NCI-H2227 (cell line): ENCODE measurements around the gene CTIF.

Experiments
- DNase-seq: peaks from one replicate; lab custom pipeline; 2025; ENCODE audit not compliant: unreplicated experiment; lab: John Stamatoyannopoulos, UW

CTIF gene

DNA sequence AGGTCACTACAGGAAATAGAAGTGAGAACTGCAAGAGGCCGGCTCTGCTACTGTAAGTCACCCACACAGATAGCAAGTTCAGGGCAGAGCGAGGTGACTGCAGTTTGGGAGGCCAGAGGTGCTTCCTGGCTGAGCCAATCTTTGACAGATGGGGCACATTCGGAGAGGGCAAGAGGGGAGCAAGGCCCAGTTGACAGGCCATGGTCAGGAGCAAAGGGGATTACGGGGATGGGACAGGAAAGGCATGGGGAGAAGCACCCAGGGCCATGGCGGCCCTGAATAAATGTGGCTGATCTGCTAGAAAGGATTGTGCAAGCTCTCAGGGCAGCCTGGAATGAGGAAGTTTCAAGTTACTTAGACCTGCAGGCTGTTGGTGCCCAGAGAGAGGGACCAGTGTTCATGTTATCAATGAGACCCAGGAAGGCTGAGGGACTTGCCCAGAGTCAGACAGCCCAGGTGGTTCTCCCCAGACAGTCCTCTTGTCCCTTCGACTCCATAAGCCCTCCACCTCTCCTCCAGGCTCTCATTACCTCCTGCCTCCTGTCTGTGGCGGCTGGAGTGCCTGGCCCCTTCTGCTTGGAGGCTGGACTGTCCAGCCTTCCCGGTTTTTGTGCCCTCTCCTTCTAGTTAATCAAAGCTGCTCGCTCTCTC, 123.3 kb downstream of the CTIF start:
- DNase-seq, result no peak

GRCh38 chr18:48663096-48663930, 124.5 kb downstream of the CTIF start:
- no peak for DNase-seq

GRCh38 chr18:48663931-48664847, 125.4 kb downstream of the CTIF start:
- DNase-seq, result peak; percentile 54

GRCh38 chr18:48665654-48666053, 126.8 kb downstream of the CTIF start:
- no peak for DNase-seq

- DNase-seq, result no peak
Observed at GRCh38 chr18:48666613-48667012, 127.8 kb downstream of the CTIF start.

DNA sequence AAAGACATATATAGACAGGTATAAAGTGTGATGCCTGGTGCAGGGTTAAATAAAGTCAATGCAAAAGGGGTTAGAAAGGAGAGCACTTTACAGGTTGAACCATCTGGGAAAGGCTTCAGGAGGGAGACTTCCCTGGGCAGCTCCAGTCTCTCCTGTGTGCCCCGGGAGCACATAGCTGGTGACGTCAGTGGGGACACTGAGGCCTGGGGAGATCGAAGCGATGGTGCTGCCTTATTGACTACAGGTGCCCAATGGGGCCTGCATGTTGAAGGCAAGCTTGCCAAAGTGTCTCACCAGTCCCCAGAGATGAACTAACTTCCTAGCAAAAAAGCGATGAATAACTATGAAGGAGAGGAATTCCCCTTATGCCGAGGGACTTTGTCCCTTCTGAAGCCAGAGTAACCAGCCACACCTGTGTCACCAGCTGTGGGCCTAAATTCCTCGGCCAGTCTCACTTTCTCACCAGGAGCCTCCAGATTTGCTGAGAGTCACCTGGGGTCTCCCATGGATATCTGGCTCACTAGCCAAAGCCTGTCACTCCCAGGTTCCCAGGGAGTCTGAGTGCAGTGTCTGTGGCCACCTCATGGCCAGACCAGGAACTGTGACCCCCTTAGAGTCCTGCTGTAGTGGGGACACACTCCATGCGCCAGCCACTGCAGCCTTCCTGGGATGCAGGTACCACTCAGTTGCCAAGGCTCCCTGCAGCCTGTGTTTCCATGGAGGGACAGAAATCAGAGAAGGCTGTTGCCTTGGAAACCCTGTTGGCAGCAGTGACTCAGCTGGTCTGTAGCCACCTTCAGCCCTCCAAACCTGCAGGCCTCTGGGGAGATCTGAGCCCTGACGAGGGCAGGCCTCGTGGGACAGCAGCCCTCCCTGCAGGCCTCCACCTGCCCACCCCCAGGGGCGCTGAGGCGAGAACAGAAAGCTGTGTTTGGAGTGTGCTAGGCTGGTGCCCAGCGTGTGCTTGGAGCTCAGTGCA, 128.7 kb downstream of the CTIF start:
- DNase-seq, result peak; percentile 71

- DNase-seq, result no peak
Observed at GRCh38 chr18:48668466-48669179, 129.8 kb downstream of the CTIF start.

- no peak for DNase-seq
Observed at GRCh38 chr18:48669180-48669675, 130.4 kb downstream of the CTIF start.

- no peak for DNase-seq
Observed at GRCh38 chr18:48669991-48670750, 131.3 kb downstream of the CTIF start.

GRCh38 chr18:48670751-48671560, 132.1 kb downstream of the CTIF start:
- no peak for DNase-seq

- DNase-seq, result no peak
Observed at GRCh38 chr18:48671561-48671945, 132.7 kb downstream of the CTIF start.

GRCh38 chr18:48672671-48673340, 134.0 kb downstream of the CTIF start:
- DNase-seq, result no peak

DNA sequence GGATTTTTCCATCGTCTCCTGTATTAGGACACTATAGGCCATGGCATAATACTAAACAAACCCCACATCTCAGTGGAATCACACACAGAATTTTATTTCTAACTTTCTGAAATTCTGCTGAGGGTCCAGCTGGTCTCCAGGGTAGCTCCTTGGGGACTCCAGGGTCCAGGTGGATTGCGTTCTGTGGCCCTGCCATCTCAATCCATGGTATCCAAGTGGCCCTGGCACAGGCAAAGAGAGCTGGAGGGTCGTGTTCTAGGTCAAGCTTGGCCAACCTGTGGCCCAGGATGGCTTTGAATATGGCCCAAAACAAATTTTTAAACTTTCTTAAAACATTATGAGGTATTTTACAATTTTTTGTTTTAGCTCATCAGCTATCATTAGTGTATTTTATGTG, 134.6 kb downstream of the CTIF start:
- no peak for DNase-seq

GRCh38 chr18:48673853-48674721, 135.3 kb downstream of the CTIF start:
- DNase-seq, result no peak

GRCh38 chr18:48674758-48675351, 136.0 kb downstream of the CTIF start:
- DNase-seq, result no peak

DNA sequence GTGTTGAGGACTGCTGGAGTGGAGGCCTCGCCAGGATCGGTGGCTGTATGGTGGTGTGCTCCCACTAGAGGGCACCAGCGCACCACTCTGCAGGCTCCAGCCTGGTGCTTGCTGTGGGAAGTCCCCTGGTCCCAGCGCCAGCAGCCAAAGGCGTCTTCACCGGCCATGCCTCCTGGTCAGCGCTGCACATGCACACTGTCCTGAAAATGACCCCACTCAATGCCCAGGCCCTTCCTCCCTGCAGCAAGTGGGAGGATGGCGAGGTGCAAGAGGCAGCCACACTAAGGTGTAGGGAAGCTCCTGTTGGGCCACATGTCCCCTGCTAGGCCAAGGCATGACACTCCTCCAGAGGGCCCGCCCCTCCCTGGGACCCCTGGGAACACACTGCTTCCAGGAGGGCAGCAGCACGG, 136.5 kb downstream of the CTIF start:
- peak; percentile 84 for DNase-seq
